ENCODE data around the gene IFNA5.

IFNA5 gene

GRCh38 chr9:21294364-21294774 is 10.7 kb downstream of the IFNA5 start:
- DNase-seq (ENCODE audit: low read depth in 1 of 2, low spot score in 1 of 2): no peak

GRCh38 chr9:21289848-21290247 is 15.3 kb downstream of the IFNA5 start:
- no peak for DNase-seq (ENCODE audit: low read depth in 1 of 2, low spot score in 1 of 2)

GRCh38 chr9:21287280-21287679 is 17.8 kb downstream of the IFNA5 start:
- DNase-seq (ENCODE audit: low read depth in 1 of 2, low spot score in 1 of 2): no peak

- no peak for DNase-seq (ENCODE audit: low read depth in 1 of 2, low spot score in 1 of 2)
Observed at GRCh38 chr9:21286659-21287058, 18.5 kb downstream of the IFNA5 start.

GRCh38 chr9:21286099-21286498 is 19.0 kb downstream of the IFNA5 start:
- DNase-seq (ENCODE audit: low read depth in 1 of 2, low spot score in 1 of 2): no peak

GRCh38 chr9:21281275-21281674 is 23.8 kb downstream of the IFNA5 start:
- DNase-seq (ENCODE audit: low read depth in 1 of 2, low spot score in 1 of 2): no peak

GRCh38 chr9:21268347-21268657 is 36.8 kb downstream of the IFNA5 start:
- DNase-seq (ENCODE audit: low read depth in 1 of 2, low spot score in 1 of 2): no peak

GRCh38 chr9:21267485-21268346 is 37.4 kb downstream of the IFNA5 start:
- DNase-seq (ENCODE audit: low read depth in 1 of 2, low spot score in 1 of 2): no peak

- DNase-seq (ENCODE audit: low read depth in 1 of 2, low spot score in 1 of 2): no peak
Observed at GRCh38 chr9:21266733-21267484, 38.2 kb downstream of the IFNA5 start.

GRCh38 chr9:21265421-21266189 is 39.5 kb downstream of the IFNA5 start:
- DNase-seq (ENCODE audit: low read depth in 1 of 2, low spot score in 1 of 2): no peak

- DNase-seq (ENCODE audit: low read depth in 1 of 2, low spot score in 1 of 2): no peak
Observed at GRCh38 chr9:21255538-21256212, 49.4 kb downstream of the IFNA5 start.

Data from activated CD4-positive, alpha-beta T cell treated with anti-CD3 and anti-CD28 coated beads, Interleukin-2, amount 50 U/mL, for 24 hours (primary cell).